GM10266 (cell line): ENCODE data around the gene CD209.
A peak's percentile ranks its signal among the peaks of the same experiment; 100 is the strongest.

Source experiments
- DNase-seq: peaks from one replicate; pipeline ENCODE4 v3.0.0; 2012; ENCODE audit errors: extremely low spot score
- CTCF ChIP-seq: IDR thresholded peaks from 2 replicates; pipeline ENCODE4 v1.5.1; 2012; ENCODE audit warnings: mild to moderate bottlenecking, low read depth; ENCODE audit not compliant: control insufficient read depth, insufficient read depth; ENCODE audit errors: missing control alignments

The CD209 gene

GRCh38 chr19:7779631-7780486 lies 32.5 kb upstream of the CD209 start:
- no peak for DNase-seq
- no peak for TF ChIP-seq CTCF

- no peak for DNase-seq
- no peak for TF ChIP-seq CTCF
Measured at GRCh38 chr19:7778081-7778480, 30.7 kb upstream of the CD209 start.

DNA sequence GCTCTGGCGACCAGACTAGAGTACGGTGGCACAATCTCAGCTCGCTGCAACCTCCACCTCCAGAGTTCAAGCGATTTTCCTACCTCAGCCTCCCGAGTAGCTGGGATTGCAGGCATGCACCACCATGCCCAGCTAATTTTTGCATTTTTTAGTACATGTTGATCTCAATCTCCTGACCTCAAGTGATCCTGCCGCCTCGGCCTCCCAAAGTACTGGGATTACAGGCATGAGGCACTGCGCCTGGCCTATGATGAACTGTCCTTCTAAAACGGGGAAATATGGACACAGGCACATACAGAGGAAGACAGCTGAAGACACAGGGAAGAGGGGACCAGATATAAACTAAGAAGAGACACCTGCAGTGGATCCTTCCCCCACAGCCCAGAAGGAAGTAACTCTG lies 28.4 kb upstream of the CD209 start:
- DNase-seq = no peak

DNA sequence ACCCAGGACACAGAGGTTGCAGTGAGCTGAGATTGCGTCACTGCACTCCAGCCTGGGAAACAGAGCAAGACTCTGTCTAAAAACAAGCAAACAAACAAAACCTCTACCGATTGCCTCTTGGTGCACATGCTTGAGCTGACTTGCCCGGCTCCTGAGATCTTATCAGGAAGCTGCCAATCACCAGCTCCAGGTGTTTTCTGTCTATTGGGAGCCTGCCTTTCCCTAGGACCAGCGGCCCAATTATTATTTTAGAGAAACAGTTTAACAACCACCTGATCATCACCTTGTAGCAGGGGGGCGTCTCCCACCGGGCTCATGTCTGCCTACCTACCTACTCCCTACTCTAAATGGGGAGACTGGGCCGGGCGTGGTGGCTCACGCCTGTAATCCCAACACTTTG lies 26.5 kb upstream of the CD209 start:
- TF ChIP-seq CTCF = no peak
- DNase-seq = no peak

More for the DNA sequence above, 28.4 kb upstream of the CD209 start:
- no peak for TF ChIP-seq CTCF

DNA sequence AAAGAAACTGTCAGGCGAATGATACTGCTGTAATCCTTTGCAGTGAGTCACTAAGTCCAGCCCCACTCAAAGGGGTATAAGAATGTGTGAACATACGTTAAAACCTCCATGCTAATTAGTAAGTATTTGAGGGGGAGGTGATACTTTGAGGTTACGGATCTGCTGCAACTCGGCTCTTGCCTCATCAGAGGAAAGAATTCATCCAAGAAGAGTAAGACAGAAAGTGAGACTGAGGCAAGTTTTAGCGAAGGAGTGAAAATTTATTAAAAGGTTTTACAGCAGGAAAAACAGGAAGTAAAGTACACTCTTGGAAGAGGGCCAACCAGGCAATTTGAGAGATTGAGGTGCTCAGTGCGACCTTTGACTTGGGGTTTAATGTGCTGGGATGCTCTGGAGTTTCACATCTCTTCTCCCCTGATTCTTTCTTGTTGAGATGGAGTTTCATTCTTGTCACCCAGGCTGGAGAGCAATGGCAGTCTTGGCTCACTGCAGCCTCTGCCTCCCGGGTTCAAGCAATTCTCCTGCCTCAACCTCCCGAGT lies 25.5 kb upstream of the CD209 start:
- DNase-seq = peak; percentile 68
- no peak for TF ChIP-seq CTCF

- no peak for DNase-seq
Measured at GRCh38 chr19:7771072-7771471, 23.7 kb upstream of the CD209 start.

More at GRCh38 chr19:7771072-7771471, 23.7 kb upstream of the CD209 start:
- no peak for TF ChIP-seq CTCF
